SK-N-SH (cell line): ENCODE measurements around the gene ZNF865.

Source experiments
- CTCF ChIP-seq: fragments of 200-600 bp; sonication (generic); IDR thresholded peaks from 2 replicates; pipeline ENCODE4 v1.6.1; 2017; ENCODE audit warnings: antibody characterized with exemption, mild to moderate bottlenecking, moderate library complexity
- GABPA ChIP-seq: IDR thresholded peaks from 2 replicates; pipeline ENCODE4 v1.4.0; 2012; ENCODE audit warnings: low read depth, mild to moderate bottlenecking
- POLR2AphosphoS5 ChIP-seq: IDR thresholded peaks from 2 replicates; pipeline ENCODE4 v1.6.1; 2012; ENCODE audit warnings: low read depth, low read length
- TF ChIP-seq, protein P1 (sequence below): IDR thresholded peaks from 2 replicates; pipeline ENCODE4 v1.4.0; 2012; ENCODE audit warnings: low read depth

GRCh38 chr19:55588738-55589137, 16.7 kb upstream of the ZNF865 start:
- no peak for TF ChIP-seq CTCF
- TF ChIP-seq, protein P1, sequence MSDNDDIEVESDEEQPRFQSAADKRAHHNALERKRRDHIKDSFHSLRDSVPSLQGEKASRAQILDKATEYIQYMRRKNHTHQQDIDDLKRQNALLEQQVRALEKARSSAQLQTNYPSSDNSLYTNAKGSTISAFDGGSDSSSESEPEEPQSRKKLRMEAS = no peak
- TF ChIP-seq GABPA = no peak
- TF ChIP-seq POLR2AphosphoS5 = no peak
